ENCODE data around the gene GTF2E1. TPM values are rescaled to one million over a fixed set of nuclear protein-coding genes. Genes with fewer than 3 reads are reported as not detected.
A peak's percentile ranks its signal among the peaks of the same experiment; 100 is the strongest.

GTF2E1 gene
- total RNA-seq, 1 donor from 2014 or later: 31.2 TPM

- Mint-ChIP-seq H3K36me3 (ENCODE audit: insufficient read depth) (peaks cover 10% of the 10 kb centered on the region), H3K27ac (peak overlapping the region; percentile 100), H3K4me3 (ENCODE audit: low read depth) (peak overlapping the region; percentile 94), H3K27me3 (no peaks in the 10 kb centered on the region), H3K4me1 (ENCODE audit: low read depth) (peaks cover 21% of the 10 kb centered on the region), H3K9me3 (ENCODE audit: low read depth) (peaks cover 3% of the 10 kb centered on the region)
- no peak for TF ChIP-seq CTCF (IDR thresholded peaks at IDR 0.05; ENCODE audit: unreplicated experiment)
- no peak for DNase-seq (ENCODE audit: low spot score, unreplicated experiment)
Measured at GRCh38 chr3:120743556-120744195, 1.1 kb downstream of the GTF2E1 start.

DNA sequence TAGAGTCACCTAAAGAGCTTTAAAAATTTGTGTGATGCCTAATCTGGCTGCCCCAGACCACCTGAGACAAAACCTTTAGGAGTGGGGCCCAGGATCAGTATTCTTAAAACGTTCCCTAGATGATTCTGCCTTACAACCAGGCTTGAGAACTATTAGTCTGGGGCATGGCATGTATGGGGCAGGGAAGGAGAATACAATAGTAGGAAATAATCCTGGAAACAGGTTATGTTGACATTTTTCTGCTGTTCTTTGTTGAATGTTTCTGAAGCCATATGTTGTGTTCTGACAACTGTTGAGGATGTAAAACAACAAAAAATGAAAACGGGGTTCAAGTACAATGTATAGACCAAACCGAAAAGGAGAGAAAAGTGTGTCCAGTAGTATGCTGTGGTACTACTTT, 2.9 kb downstream of the GTF2E1 start:
- no peak for TF ChIP-seq CTCF (IDR thresholded peaks at IDR 0.05; ENCODE audit: unreplicated experiment)
- H3K27me3 Mint-ChIP-seq: no peaks in the 10 kb centered on the region
- H3K4me3 Mint-ChIP-seq (ENCODE audit: low read depth): no peak overlapping the region
- peaks cover 21% of the 10 kb centered on the region for H3K4me1 Mint-ChIP-seq (ENCODE audit: low read depth)
- H3K9me3 Mint-ChIP-seq (ENCODE audit: low read depth): no peaks in the 10 kb centered on the region
- H3K36me3 Mint-ChIP-seq (ENCODE audit: insufficient read depth): peaks cover 10% of the 10 kb centered on the region
- DNase-seq (ENCODE audit: low spot score, unreplicated experiment): no peak
- no peak overlapping the region for H3K27ac Mint-ChIP-seq

DNA sequence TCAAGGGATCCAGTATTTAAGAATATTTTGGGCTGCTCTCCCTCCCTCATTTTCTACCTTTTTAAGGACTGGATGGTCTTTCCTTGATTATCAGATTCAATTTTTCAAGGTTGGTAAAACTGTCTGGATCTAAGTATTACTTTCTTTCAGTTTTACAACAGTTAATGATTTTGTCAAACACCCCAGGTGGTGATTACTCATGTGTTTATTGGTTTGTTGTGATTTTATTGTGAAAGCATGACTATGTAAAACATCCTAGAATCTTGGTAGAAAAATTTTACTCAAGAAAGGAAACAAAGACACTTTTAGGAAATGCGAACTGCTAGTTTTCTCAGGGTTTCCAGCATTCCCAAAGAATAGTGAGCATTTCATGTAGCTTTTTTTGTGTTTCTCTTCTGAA, 7.3 kb downstream of the GTF2E1 start:
- Mint-ChIP-seq H3K36me3 (ENCODE audit: insufficient read depth) (peaks cover 17% of the 10 kb centered on the region), H3K4me3 (ENCODE audit: low read depth) (no peak overlapping the region), H3K27me3 (no peaks in the 10 kb centered on the region), H3K27ac (no peak overlapping the region), H3K9me3 (ENCODE audit: low read depth) (no peaks in the 10 kb centered on the region), H3K4me1 (ENCODE audit: low read depth) (peaks cover 2% of the 10 kb centered on the region)
- DNase-seq (ENCODE audit: low spot score, unreplicated experiment): no peak
- no peak for TF ChIP-seq CTCF (IDR thresholded peaks at IDR 0.05; ENCODE audit: unreplicated experiment)

- H3K4me1 Mint-ChIP-seq (ENCODE audit: low read depth): no peaks in the 10 kb centered on the region
- no peak overlapping the region for H3K4me3 Mint-ChIP-seq (ENCODE audit: low read depth)
- peaks cover 24% of the 10 kb centered on the region for H3K36me3 Mint-ChIP-seq (ENCODE audit: insufficient read depth)
- peaks cover 3% of the 10 kb centered on the region for H3K9me3 Mint-ChIP-seq (ENCODE audit: low read depth)
- TF ChIP-seq CTCF (IDR thresholded peaks at IDR 0.05; ENCODE audit: unreplicated experiment): no peak
- H3K27ac Mint-ChIP-seq: no peak overlapping the region
- no peaks in the 10 kb centered on the region for H3K27me3 Mint-ChIP-seq
- no peak for DNase-seq (ENCODE audit: low spot score, unreplicated experiment)
Measured at GRCh38 chr3:120752230-120752629, 9.7 kb downstream of the GTF2E1 start.

DNA sequence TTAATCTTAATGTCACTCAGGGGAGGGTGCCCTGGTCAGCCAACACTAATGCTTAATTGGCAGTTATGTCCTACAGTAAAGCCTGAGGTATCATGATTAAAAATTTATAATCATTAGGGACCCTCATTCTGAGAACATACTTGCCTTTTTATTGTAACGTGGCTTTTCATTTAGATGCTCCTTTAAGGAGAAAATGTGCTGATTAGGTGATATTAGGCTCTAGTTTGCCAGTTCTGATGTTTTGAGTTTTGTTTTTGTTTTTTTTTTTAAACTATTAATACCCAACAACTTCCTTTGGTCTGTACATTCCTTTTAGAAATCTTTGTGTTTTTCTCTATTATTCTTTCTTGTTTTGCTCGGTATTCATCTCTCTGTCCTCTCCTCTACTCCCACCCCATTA, 10.3 kb downstream of the GTF2E1 start:
- Mint-ChIP-seq H3K4me1 (ENCODE audit: low read depth) (no peaks in the 10 kb centered on the region), H3K27ac (no peak overlapping the region), H3K9me3 (ENCODE audit: low read depth) (peaks cover 3% of the 10 kb centered on the region), H3K4me3 (ENCODE audit: low read depth) (no peak overlapping the region), H3K27me3 (no peaks in the 10 kb centered on the region), H3K36me3 (ENCODE audit: insufficient read depth) (peaks cover 21% of the 10 kb centered on the region)
- no peak for TF ChIP-seq CTCF (IDR thresholded peaks at IDR 0.05; ENCODE audit: unreplicated experiment)
- no peak for DNase-seq (ENCODE audit: low spot score, unreplicated experiment)

Data from progenitor cell of endocrine pancreas (in vitro differentiated cells).